Coronary artery (tissue), 2 donors: Measurements from ENCODE around the gene SMIM5.
"Not testable (repeated sequence)": the region's sequence is repeated elsewhere in the genome, so short reads cannot be mapped to it uniquely, and the experiment has no call there.

ENCODE experiments used
- DNase-seq: peaks from one replicate; pipeline ENCODE4 v3.0.0-alpha.2; 2017; ENCODE audit warnings: low spot score
- H3K27ac ChIP-seq, 2 donors: fragments of 200-600 bp; sonication (generic); one replicate each; pipeline ENCODE4 v1.5.1; 2016 to 2019
- H3K4me3 ChIP-seq: fragments of 200-600 bp; sonication (generic); 2 replicates; pipeline ENCODE4 v1.5.1; 2016; ENCODE audit warnings: mild to moderate bottlenecking, moderate library complexity
- CTCF ChIP-seq: fragments of 200-600 bp; sonication (generic); IDR thresholded peaks from one replicate; pipeline ENCODE4 v1.5.1; 2019; ENCODE audit warnings: antibody characterized with exemption

Gene SMIM5

GRCh38 chr17:75590314-75590761, 42.9 kb upstream of the SMIM5 start:
- peak overlapping the region; percentile 74 for H3K4me3 ChIP-seq
- no peak overlapping the region for H3K27ac ChIP-seq
- TF ChIP-seq CTCF = no peak
- no peak for DNase-seq

GRCh38 chr17:75590849-75591721, 42.1 kb upstream of the SMIM5 start:
- no peak for TF ChIP-seq CTCF
- no peak overlapping the region for H3K27ac ChIP-seq
- H3K4me3 ChIP-seq = no peak overlapping the region
- DNase-seq = no peak

- no peak overlapping the region for H3K4me3 ChIP-seq
- TF ChIP-seq CTCF = no peak
- DNase-seq = no peak
Observed at GRCh38 chr17:75591722-75592302, 41.4 kb upstream of the SMIM5 start.

GRCh38 chr17:75592348-75593020, 40.8 kb upstream of the SMIM5 start:
- Histone ChIP-seq H3K27ac (no peak overlapping the region), H3K4me3 (no peak overlapping the region)
- TF ChIP-seq CTCF = no peak
- DNase-seq = no peak

More at GRCh38 chr17:75591722-75592302, 41.4 kb upstream of the SMIM5 start:
- H3K27ac ChIP-seq = no peak overlapping the region

- H3K4me3 ChIP-seq, H3K27ac ChIP-seq, DNase-seq: not testable (repeated sequence)
Observed at GRCh38 chr17:75593430-75593829, 39.8 kb upstream of the SMIM5 start.

GRCh38 chr17:75594499-75595283, 38.5 kb upstream of the SMIM5 start:
- no peak overlapping the region for H3K4me3 ChIP-seq
- DNase-seq = no peak
- TF ChIP-seq CTCF = no peak

More at GRCh38 chr17:75594499-75595283, 38.5 kb upstream of the SMIM5 start:
- H3K27ac ChIP-seq = no peak overlapping the region
